Measurements from ENCODE around the gene KCNG2.
"Not testable (repeated sequence)": the region's sequence is repeated elsewhere in the genome, so short reads cannot be mapped to it uniquely, and the experiment has no call there.

KCNG2 gene

GRCh38 chr18:79797518-79798345 is at the start of gene KCNG2:
Gene KCNG2, plus strand, starts transcription at chr18:79797938. Its CDS starts 65,730 bp downstream, at chr18:79863668.
- no peak for DNase-seq

- no peak for DNase-seq
Measured at GRCh38 chr18:79748321-79749180, 49.2 kb upstream of the KCNG2 start.

- DNase-seq: no peak
Measured at GRCh38 chr18:79749251-79750191, 48.2 kb upstream of the KCNG2 start.

GRCh38 chr18:79750980-79751571 is 46.7 kb upstream of the KCNG2 start:
- no peak for DNase-seq

- not testable (repeated sequence) for DNase-seq
Measured at GRCh38 chr18:79751918-79752578, 45.7 kb upstream of the KCNG2 start.

GRCh38 chr18:79752946-79753345 is 44.8 kb upstream of the KCNG2 start:
- not testable (repeated sequence) for DNase-seq

- no peak for DNase-seq
Measured at GRCh38 chr18:79753391-79753851, 44.3 kb upstream of the KCNG2 start.

GRCh38 chr18:79754022-79754761 is 43.5 kb upstream of the KCNG2 start:
- no peak for DNase-seq

- no peak for DNase-seq
Measured at GRCh38 chr18:79754831-79755351, 42.8 kb upstream of the KCNG2 start.

- no peak for DNase-seq
Measured at GRCh38 chr18:79755496-79756142, 42.1 kb upstream of the KCNG2 start.

- DNase-seq: no peak
Measured at GRCh38 chr18:79756143-79756500, 41.6 kb upstream of the KCNG2 start.

- DNase-seq: no peak
Measured at GRCh38 chr18:79756826-79757225, 40.9 kb upstream of the KCNG2 start.

- no peak for DNase-seq
Measured at GRCh38 chr18:79760348-79760747, 37.4 kb upstream of the KCNG2 start.

- DNase-seq: no peak
Measured at GRCh38 chr18:79760881-79761280, 36.9 kb upstream of the KCNG2 start.

GRCh38 chr18:79763407-79763806 is 34.3 kb upstream of the KCNG2 start:
- no peak for DNase-seq

- no peak for DNase-seq
Measured at GRCh38 chr18:79764131-79764530, 33.6 kb upstream of the KCNG2 start.

GRCh38 chr18:79765491-79766245 is 32.1 kb upstream of the KCNG2 start:
- no peak for DNase-seq

- no peak for DNase-seq
Measured at GRCh38 chr18:79766308-79766707, 31.4 kb upstream of the KCNG2 start.

GRCh38 chr18:79768745-79769144 is 29.0 kb upstream of the KCNG2 start:
- DNase-seq: no peak

Measured in NCI-H446 treated with DMSO at 0.1 percent for 48 hours (cell line).